ENCODE data around the gene TSC22D1. TPM values are rescaled to one million over a fixed set of nuclear protein-coding genes. Genes with fewer than 3 reads are reported as not detected.
A peak's percentile ranks its signal among the peaks of the same experiment; 100 is the strongest.
"Not testable (repeated sequence)": the region's sequence is repeated elsewhere in the genome, so short reads cannot be mapped to it uniquely, and the experiment has no call there.

TSC22D1 gene
- total RNA-seq, 1 donor from 2014 or later = 181 TPM

DNA sequence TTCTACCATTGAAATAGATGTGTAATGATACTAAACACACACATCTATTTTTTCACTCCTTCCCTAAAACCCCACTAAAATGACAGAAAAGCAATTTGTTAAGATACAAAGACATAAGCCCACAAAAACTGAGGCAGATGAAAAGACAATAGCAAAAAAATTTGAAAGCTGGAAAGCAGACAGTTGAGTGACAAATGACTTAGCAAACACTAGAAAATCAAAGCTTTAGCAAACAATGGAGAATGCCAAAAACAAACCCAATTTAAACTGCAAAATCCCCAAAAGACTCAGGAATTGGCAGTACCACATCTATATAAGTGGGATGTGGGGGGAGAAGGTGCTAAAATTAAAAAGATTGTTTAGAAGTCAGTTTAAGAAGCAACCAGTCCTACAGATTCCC is 9.5 kb downstream of the TSC22D1 start:
- Histone ChIP-seq H4K20me1 (ENCODE audit: low read depth) (peaks cover 88% of the 10 kb centered on the region), H3K79me2 (ENCODE audit: low read depth) (peaks cover 100% of the 10 kb centered on the region), H3K4me1 (peaks cover 42% of the 10 kb centered on the region), H3F3A (ENCODE audit: low read depth) (peaks cover 12% of the 10 kb centered on the region), H3K9ac (no peak overlapping the region), H3K9me3 (ENCODE audit: low read depth) (no peaks in the 10 kb centered on the region), H2AFZ (replicated peaks) (no peak overlapping the region), H3K27ac (peak overlapping the region; percentile 33), H3K27me3 (no peaks in the 10 kb centered on the region), H3K4me3 (peak overlapping the region; percentile 28), H3K36me3 (peaks cover 6% of the 10 kb centered on the region), H3K4me2 (peak overlapping the region; percentile 68)
- H3K36me3 Mint-ChIP-seq = peaks cover 47% of the 10 kb centered on the region
- H3K4me3 Mint-ChIP-seq = no peak overlapping the region
- no peak overlapping the region for H3K27ac Mint-ChIP-seq
- H3K4me1 Mint-ChIP-seq = peaks cover 12% of the 10 kb centered on the region
- DNase-seq (ENCODE audit: low spot score) = no peak
- peaks cover 2% of the 10 kb centered on the region for H3K27me3 Mint-ChIP-seq (ENCODE audit: insufficient read depth, low read depth)
- peaks cover 26% of the 10 kb centered on the region for H3K9me3 Mint-ChIP-seq
- TF ChIP-seq EZH2 (IDR thresholded peaks at IDR 0.05) (no peak), EZH2phosphoT487 (IDR thresholded peaks at IDR 0.05) (no peak)
- TF ChIP-seq, protein P1, sequence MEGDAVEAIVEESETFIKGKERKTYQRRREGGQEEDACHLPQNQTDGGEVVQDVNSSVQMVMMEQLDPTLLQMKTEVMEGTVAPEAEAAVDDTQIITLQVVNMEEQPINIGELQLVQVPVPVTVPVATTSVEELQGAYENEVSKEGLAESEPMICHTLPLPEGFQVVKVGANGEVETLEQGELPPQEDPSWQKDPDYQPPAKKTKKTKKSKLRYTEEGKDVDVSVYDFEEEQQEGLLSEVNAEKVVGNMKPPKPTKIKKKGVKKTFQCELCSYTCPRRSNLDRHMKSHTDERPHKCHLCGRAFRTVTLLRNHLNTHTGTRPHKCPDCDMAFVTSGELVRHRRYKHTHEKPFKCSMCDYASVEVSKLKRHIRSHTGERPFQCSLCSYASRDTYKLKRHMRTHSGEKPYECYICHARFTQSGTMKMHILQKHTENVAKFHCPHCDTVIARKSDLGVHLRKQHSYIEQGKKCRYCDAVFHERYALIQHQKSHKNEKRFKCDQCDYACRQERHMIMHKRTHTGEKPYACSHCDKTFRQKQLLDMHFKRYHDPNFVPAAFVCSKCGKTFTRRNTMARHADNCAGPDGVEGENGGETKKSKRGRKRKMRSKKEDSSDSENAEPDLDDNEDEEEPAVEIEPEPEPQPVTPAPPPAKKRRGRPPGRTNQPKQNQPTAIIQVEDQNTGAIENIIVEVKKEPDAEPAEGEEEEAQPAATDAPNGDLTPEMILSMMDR (IDR thresholded peaks at IDR 0.05) = no peak

DNA sequence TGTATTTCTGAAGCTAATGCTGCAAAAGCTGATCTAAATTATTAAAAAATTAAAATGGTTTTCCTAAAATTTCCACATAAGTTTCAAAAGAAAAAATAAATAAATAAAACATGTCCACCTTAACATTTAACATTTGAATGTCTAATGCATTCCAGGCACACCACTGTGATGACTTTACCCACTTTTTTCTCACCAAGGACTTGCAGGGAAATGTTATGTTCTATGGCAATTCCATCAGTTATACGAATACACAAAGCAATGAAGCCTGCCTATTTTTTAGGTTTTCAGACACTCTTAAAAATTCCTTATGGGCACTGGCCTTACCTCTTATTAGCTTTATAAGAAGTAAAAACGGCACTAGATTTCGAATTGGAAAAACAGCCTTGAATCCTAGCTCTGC is 10.2 kb downstream of the TSC22D1 start:
- peaks cover 26% of the 10 kb centered on the region for H3K9me3 Mint-ChIP-seq
- no peaks in the 10 kb centered on the region for H3K27me3 ChIP-seq
- peaks cover 47% of the 10 kb centered on the region for H3K36me3 Mint-ChIP-seq
- H3K4me1 ChIP-seq = peaks cover 40% of the 10 kb centered on the region
- peaks cover 88% of the 10 kb centered on the region for H4K20me1 ChIP-seq (ENCODE audit: low read depth)
- peaks cover 2% of the 10 kb centered on the region for H3K27me3 Mint-ChIP-seq (ENCODE audit: insufficient read depth, low read depth)
- no peak overlapping the region for H3K4me3 ChIP-seq
- peaks cover 10% of the 10 kb centered on the region for H3K4me1 Mint-ChIP-seq
- H3F3A ChIP-seq (ENCODE audit: low read depth) = peaks cover 12% of the 10 kb centered on the region
- H3K36me3 ChIP-seq = peaks cover 6% of the 10 kb centered on the region
- H3K9me3 ChIP-seq (ENCODE audit: low read depth) = no peaks in the 10 kb centered on the region
- no peak overlapping the region for H3K27ac Mint-ChIP-seq
- H3K27ac ChIP-seq = no peak overlapping the region
- DNase-seq (ENCODE audit: low spot score) = no peak
- no peak overlapping the region for H3K4me3 Mint-ChIP-seq
- H3K4me2 ChIP-seq = no peak overlapping the region
- H3K79me2 ChIP-seq (ENCODE audit: low read depth) = peaks cover 100% of the 10 kb centered on the region
- H2AFZ ChIP-seq (replicated peaks) = no peak overlapping the region
- H3K9ac ChIP-seq = no peak overlapping the region
- TF ChIP-seq EZH2phosphoT487 (IDR thresholded peaks at IDR 0.05) (no peak), EZH2 (IDR thresholded peaks at IDR 0.05) (no peak)
- TF ChIP-seq, protein P1 (IDR thresholded peaks at IDR 0.05) = no peak

DNA sequence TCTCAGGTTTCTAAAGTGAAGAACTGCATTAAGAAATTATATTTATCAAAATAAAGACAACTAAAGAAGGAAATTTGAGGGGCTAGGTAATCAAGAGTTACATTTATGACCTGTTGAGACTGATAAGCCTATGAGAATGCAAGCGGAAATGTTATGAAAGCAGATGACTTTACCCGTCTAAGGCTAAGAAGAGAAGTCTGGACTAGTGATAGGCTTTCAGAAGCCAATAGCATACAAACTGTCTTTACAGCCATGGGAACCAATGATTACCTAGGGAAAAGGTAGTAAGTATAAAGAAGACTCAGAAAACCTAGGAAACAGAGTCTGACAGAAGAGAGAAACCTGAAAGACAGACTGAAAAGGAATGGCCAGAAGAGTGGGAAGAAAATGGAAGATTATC is 11.2 kb downstream of the TSC22D1 start:
- H3K9ac ChIP-seq = no peak overlapping the region
- H3K27me3 ChIP-seq = no peaks in the 10 kb centered on the region
- Mint-ChIP-seq H3K4me1 (peaks cover 10% of the 10 kb centered on the region), H3K9me3 (peaks cover 30% of the 10 kb centered on the region), H3K4me3 (no peak overlapping the region), H3K36me3 (peaks cover 49% of the 10 kb centered on the region), H3K27me3 (ENCODE audit: insufficient read depth, low read depth) (peaks cover 2% of the 10 kb centered on the region), H3K27ac (no peak overlapping the region)
- H3K4me1 ChIP-seq = peaks cover 41% of the 10 kb centered on the region
- peak overlapping the region; percentile 1 for H3K4me2 ChIP-seq
- peaks cover 3% of the 10 kb centered on the region for H3K36me3 ChIP-seq
- no peak overlapping the region for H3K27ac ChIP-seq
- DNase-seq (ENCODE audit: low spot score) = no peak
- H3F3A ChIP-seq (ENCODE audit: low read depth) = peaks cover 12% of the 10 kb centered on the region
- H3K4me3 ChIP-seq = no peak overlapping the region
- TF ChIP-seq EZH2 (IDR thresholded peaks at IDR 0.05) (no peak), EZH2phosphoT487 (IDR thresholded peaks at IDR 0.05) (no peak)
- TF ChIP-seq, protein P1 (IDR thresholded peaks at IDR 0.05) = no peak
- H2AFZ ChIP-seq (replicated peaks) = no peak overlapping the region
- no peaks in the 10 kb centered on the region for H3K9me3 ChIP-seq (ENCODE audit: low read depth)
- peaks cover 100% of the 10 kb centered on the region for H3K79me2 ChIP-seq (ENCODE audit: low read depth)
- H4K20me1 ChIP-seq (ENCODE audit: low read depth) = peaks cover 83% of the 10 kb centered on the region

DNA sequence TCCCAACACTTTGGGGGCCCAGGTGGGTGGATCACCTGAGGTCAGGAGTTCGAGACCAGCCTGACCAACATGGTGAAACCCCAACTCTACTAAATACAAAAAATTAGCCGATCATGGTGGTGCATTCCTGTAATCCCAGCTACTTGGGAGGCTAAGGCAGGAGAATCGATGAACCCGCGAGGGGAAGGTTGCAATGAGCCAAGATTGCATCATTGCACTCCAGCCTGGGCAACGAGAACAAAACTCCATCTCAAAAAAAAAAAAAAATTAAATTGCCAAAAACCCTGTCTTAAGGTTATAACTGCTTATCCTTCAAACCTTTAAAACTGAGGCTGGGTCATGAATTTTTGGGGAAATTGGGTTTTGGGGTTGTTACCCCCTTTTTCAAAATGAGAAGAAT is 13.3 kb downstream of the TSC22D1 start:
- not testable (repeated sequence) for H3K27me3 Mint-ChIP-seq (ENCODE audit: insufficient read depth, low read depth); H3K9me3 ChIP-seq (ENCODE audit: low read depth); DNase-seq (ENCODE audit: low spot score); H3K27ac ChIP-seq; H3F3A ChIP-seq (ENCODE audit: low read depth); H3K4me3 Mint-ChIP-seq; H3K4me3 ChIP-seq; H3K27me3 ChIP-seq; H3K36me3 ChIP-seq; H3K9ac ChIP-seq; H3K4me1 Mint-ChIP-seq; H3K27ac Mint-ChIP-seq; H2AFZ ChIP-seq (replicated peaks); H3K4me2 ChIP-seq
- H3K36me3 Mint-ChIP-seq = peaks cover 39% of the 10 kb centered on the region
- Histone ChIP-seq H3K79me2 (ENCODE audit: low read depth) (peaks cover 100% of the 10 kb centered on the region), H4K20me1 (ENCODE audit: low read depth) (peaks cover 72% of the 10 kb centered on the region), H3K4me1 (peaks cover 32% of the 10 kb centered on the region)
- H3K9me3 Mint-ChIP-seq = peaks cover 13% of the 10 kb centered on the region

Measured in neural progenitor cell (in vitro differentiated cells).